ENCODE results near the gene COL2A1. TPM values are rescaled to one million over a fixed set of nuclear protein-coding genes. Genes with fewer than 3 reads are reported as not detected.

Gene COL2A1
- total RNA-seq, 1 experiment from 2014 or later: 0.50 TPM

DNA sequence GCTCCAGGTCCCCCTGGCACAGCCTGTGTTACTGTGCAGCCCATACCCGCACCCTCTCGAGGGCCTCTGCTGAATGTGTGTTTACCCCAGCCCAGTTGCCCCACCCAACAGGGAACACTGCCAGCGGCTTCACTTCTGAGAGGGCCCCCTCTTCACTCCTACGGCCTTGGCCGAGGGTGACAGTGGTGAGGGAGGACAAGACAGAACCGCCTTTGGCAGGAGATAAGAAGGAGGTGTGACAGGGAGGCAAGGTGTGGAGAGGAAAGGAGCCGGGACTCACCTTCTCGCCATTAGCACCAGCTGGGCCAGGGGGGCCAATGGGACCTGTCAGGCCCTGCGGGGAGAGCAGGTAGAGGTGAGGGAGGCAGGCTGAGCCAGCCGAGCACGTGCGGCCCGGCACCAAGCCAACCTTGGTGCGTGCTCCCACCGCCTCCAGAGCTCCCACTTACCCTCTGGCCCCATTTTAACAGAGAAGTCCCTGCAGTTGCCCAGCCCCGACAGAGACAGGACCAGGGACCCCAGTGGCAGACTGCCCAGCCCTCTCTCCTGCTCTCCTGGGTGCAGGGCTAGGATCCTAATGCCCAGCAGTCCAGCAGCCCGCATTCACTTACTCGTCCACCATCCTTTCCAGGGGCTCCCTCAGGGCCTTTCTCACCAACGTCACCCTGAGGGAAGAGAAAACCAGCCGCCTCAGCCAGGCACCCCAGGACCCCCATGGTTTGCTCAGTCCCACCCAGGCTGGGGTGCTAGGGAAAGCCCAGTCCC, 22.6 kb downstream of the COL2A1 start:
- TF ChIP-seq, protein P1, sequence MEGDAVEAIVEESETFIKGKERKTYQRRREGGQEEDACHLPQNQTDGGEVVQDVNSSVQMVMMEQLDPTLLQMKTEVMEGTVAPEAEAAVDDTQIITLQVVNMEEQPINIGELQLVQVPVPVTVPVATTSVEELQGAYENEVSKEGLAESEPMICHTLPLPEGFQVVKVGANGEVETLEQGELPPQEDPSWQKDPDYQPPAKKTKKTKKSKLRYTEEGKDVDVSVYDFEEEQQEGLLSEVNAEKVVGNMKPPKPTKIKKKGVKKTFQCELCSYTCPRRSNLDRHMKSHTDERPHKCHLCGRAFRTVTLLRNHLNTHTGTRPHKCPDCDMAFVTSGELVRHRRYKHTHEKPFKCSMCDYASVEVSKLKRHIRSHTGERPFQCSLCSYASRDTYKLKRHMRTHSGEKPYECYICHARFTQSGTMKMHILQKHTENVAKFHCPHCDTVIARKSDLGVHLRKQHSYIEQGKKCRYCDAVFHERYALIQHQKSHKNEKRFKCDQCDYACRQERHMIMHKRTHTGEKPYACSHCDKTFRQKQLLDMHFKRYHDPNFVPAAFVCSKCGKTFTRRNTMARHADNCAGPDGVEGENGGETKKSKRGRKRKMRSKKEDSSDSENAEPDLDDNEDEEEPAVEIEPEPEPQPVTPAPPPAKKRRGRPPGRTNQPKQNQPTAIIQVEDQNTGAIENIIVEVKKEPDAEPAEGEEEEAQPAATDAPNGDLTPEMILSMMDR (IDR thresholded peaks at IDR 0.05; ENCODE audit: unreplicated experiment): no peak
- intact Hi-C loops (cut with micrococcal nuclease; ENCODE audit: unreplicated experiment): no loop called here
- Mint-ChIP-seq H3K27ac (ENCODE audit: unreplicated experiment) (no peak overlapping the region), H3K27me3 (ENCODE audit: unreplicated experiment) (peaks cover 97% of the 10 kb centered on the region), H3K9me3 (ENCODE audit: low read depth, unreplicated experiment) (no peaks in the 10 kb centered on the region), H3K36me3 (ENCODE audit: insufficient read depth, unreplicated experiment) (peaks cover 5% of the 10 kb centered on the region), H3K4me1 (ENCODE audit: low read depth, unreplicated experiment) (no peaks in the 10 kb centered on the region), H3K4me3 (ENCODE audit: low read depth, unreplicated experiment) (no peak overlapping the region)
- no peak for DNase-seq
- CTCF ChIA-PET: no interaction called here
- no TSS peak for BruUV-seq (replicated peaks)

DNA sequence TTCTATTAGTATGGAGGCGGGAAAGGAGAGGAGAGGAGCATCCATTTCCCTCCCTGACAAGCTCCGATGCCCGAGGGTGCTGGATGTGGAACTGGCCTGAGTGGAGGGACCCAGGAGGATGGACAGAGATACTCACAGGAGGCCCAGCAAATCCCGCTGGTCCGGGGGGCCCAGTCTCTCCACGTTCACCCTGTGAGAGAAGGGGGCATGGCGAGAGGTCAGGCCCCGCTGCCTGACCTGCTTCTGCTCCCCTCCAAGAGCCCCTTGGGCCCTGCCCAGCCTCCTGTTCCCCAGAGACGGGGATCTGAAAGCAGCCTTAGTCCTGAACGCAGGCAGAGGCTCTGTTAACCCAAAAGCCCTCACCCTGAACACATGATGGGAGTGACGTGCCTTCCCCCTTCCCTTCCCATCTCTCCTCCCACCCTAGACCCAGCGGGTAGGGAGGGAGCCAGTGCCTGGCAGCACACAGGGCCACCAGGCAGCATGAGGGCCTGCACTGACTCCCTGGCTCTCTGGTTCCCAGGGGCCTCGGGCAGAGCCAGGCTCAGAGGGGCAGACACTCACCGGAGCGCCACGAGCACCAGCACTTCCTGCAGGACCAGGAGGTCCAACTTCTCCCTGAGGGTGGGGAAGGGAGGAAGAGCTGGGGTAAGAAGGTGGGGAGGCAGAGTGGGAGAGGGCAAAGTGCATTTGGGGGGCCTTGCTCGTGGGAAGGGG, 23.3 kb downstream of the COL2A1 start:
- H3K27me3 Mint-ChIP-seq (ENCODE audit: unreplicated experiment): peaks cover 90% of the 10 kb centered on the region
- H3K9me3 Mint-ChIP-seq (ENCODE audit: low read depth, unreplicated experiment): no peaks in the 10 kb centered on the region
- H3K27ac Mint-ChIP-seq (ENCODE audit: unreplicated experiment): no peak overlapping the region
- CTCF ChIA-PET: no interaction called here
- no TSS peak for BruUV-seq (replicated peaks)
- DNase-seq: no peak
- peaks cover 5% of the 10 kb centered on the region for H3K36me3 Mint-ChIP-seq (ENCODE audit: insufficient read depth, unreplicated experiment)
- intact Hi-C loops (cut with micrococcal nuclease; ENCODE audit: unreplicated experiment): no loop called here
- no peaks in the 10 kb centered on the region for H3K4me1 Mint-ChIP-seq (ENCODE audit: low read depth, unreplicated experiment)
- TF ChIP-seq, protein P1 (IDR thresholded peaks at IDR 0.05; ENCODE audit: unreplicated experiment): no peak
- no peak overlapping the region for H3K4me3 Mint-ChIP-seq (ENCODE audit: low read depth, unreplicated experiment)

DNA sequence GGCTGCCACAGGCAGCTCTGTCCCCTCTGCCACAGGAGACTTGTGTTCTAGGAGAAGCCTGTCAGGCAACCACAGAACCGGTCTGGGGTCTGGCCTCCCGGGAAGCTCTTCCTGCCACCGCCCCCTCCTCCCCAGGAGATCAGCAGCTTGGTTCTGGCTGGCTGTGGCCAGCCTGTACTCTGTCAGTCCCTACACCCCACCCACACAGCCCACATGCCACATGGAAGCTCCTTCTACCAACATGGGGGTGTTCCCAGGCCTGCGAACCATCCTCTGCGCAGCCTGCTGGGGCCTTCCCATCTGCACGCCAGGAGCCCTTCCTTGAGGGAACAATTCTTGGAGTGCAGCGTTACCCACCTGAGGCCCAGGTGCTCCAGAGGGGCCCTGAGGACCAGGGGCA, 24.1 kb downstream of the COL2A1 start:
- no TSS peak for BruUV-seq (replicated peaks)
- no peak overlapping the region for H3K4me3 Mint-ChIP-seq (ENCODE audit: low read depth, unreplicated experiment)

DNA sequence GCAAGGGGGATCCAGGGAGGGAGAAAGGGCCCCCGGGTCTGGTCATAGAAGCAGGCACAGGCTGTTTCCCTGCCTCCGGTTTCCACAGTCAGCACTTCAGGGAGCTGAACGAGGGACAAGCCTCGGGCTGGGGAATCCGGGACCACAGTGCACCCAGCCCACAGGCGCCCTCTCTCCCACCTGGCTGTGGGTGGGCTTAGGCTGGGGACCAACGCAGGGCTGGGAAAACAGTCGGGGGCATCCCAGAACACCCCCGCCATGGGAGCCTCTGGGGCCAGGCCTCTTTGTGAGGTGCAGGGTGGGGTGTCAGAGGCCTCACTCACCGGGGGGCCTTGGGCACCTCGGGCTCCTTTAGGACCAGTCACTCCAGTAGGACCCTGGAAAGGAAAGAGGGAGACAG, 24.6 kb downstream of the COL2A1 start:
- H3K4me1 Mint-ChIP-seq (ENCODE audit: low read depth, unreplicated experiment): no peaks in the 10 kb centered on the region
- peaks cover 5% of the 10 kb centered on the region for H3K36me3 Mint-ChIP-seq (ENCODE audit: insufficient read depth, unreplicated experiment)
- no peak overlapping the region for H3K4me3 Mint-ChIP-seq (ENCODE audit: low read depth, unreplicated experiment)
- intact Hi-C loops (cut with micrococcal nuclease; ENCODE audit: unreplicated experiment): no loop called here
- CTCF ChIA-PET: no interaction called here
- TF ChIP-seq, protein P1 (IDR thresholded peaks at IDR 0.05; ENCODE audit: unreplicated experiment): no peak
- H3K27ac Mint-ChIP-seq (ENCODE audit: unreplicated experiment): no peak overlapping the region
- peaks cover 80% of the 10 kb centered on the region for H3K27me3 Mint-ChIP-seq (ENCODE audit: unreplicated experiment)
- no peaks in the 10 kb centered on the region for H3K9me3 Mint-ChIP-seq (ENCODE audit: low read depth, unreplicated experiment)
- no peak for DNase-seq
- no TSS peak for BruUV-seq (replicated peaks)

More for the DNA sequence above, 24.1 kb downstream of the COL2A1 start:
- CTCF ChIA-PET: no interaction called here
- intact Hi-C loops (cut with micrococcal nuclease; ENCODE audit: unreplicated experiment): no loop called here
- Mint-ChIP-seq H3K4me1 (ENCODE audit: low read depth, unreplicated experiment) (no peaks in the 10 kb centered on the region), H3K27ac (ENCODE audit: unreplicated experiment) (no peak overlapping the region), H3K27me3 (ENCODE audit: unreplicated experiment) (peaks cover 84% of the 10 kb centered on the region), H3K9me3 (ENCODE audit: low read depth, unreplicated experiment) (no peaks in the 10 kb centered on the region), H3K36me3 (ENCODE audit: insufficient read depth, unreplicated experiment) (peaks cover 5% of the 10 kb centered on the region)
- DNase-seq: no peak
- TF ChIP-seq, protein P1 (IDR thresholded peaks at IDR 0.05; ENCODE audit: unreplicated experiment): no peak

All from Calu3 (cell line).